GM15510 (cell line): Measurements from ENCODE around the gene RERE.

Source experiments
- POLR2A ChIP-seq: IDR thresholded peaks from 3 replicates; pipeline ENCODE4 v1.6.1; 2011; ENCODE audit warnings: borderline replicate concordance; ENCODE audit not compliant: insufficient read length; ENCODE audit errors: extremely low read depth

Gene RERE

GRCh38 chr1:8649027-8649426, 168.4 kb downstream of the RERE start:
- no peak for TF ChIP-seq POLR2A

GRCh38 chr1:8646996-8647395, 170.4 kb downstream of the RERE start:
- TF ChIP-seq POLR2A = no peak

GRCh38 chr1:8646189-8646588, 171.3 kb downstream of the RERE start:
- no peak for TF ChIP-seq POLR2A

GRCh38 chr1:8643542-8644536, 173.6 kb downstream of the RERE start:
- no peak for TF ChIP-seq POLR2A

GRCh38 chr1:8642114-8642513, 175.3 kb downstream of the RERE start:
- TF ChIP-seq POLR2A = no peak

GRCh38 chr1:8641377-8641997, 176.0 kb downstream of the RERE start:
- no peak for TF ChIP-seq POLR2A

- no peak for TF ChIP-seq POLR2A
Measured at GRCh38 chr1:8640950-8641349, 176.5 kb downstream of the RERE start.

GRCh38 chr1:8639148-8639547, 178.3 kb downstream of the RERE start:
- no peak for TF ChIP-seq POLR2A

- no peak for TF ChIP-seq POLR2A
Measured at GRCh38 chr1:8633741-8634501, 183.5 kb downstream of the RERE start.

- TF ChIP-seq POLR2A = no peak
Measured at GRCh38 chr1:8632102-8632501, 185.3 kb downstream of the RERE start.

GRCh38 chr1:8631163-8631562, 186.3 kb downstream of the RERE start:
- TF ChIP-seq POLR2A = no peak

GRCh38 chr1:8629241-8630091, 188.0 kb downstream of the RERE start:
- no peak for TF ChIP-seq POLR2A

- TF ChIP-seq POLR2A = no peak
Measured at GRCh38 chr1:8628606-8629005, 188.8 kb downstream of the RERE start.

- TF ChIP-seq POLR2A = no peak
Measured at GRCh38 chr1:8627728-8628127, 189.7 kb downstream of the RERE start.
